ENCODE data around the gene TMEM273. TPM values are rescaled to one million over a fixed set of nuclear protein-coding genes. Genes with fewer than 3 reads are reported as not detected.

The TMEM273 gene
- total RNA-seq, 1 experiment from 2014 or later = not detected

DNA sequence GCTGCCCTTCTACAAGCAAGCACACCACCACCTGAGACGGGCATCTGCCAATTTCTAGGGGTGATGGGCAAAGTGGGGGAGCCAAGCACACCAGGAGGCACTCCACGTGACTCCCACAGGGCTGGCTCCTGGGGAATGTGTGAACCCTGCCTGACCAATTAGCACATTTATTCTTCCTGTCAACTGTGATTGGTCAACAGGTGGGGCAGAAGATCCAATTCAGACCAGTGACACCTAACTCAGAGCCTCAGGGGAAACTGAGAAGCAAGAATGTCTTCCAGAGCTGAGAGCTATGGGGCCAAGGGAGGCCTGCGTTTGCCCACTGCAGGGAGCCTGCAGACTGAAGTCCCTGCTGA, 15.4 kb downstream of the TMEM273 start:
- no peaks in the 10 kb centered on the region for H3K9me3 Mint-ChIP-seq (ENCODE audit: unreplicated experiment)
- intact Hi-C loops (cut with micrococcal nuclease) = no loop called here
- BruUV-seq (replicated peaks) = no TSS peak
- TF ChIP-seq, protein P1, sequence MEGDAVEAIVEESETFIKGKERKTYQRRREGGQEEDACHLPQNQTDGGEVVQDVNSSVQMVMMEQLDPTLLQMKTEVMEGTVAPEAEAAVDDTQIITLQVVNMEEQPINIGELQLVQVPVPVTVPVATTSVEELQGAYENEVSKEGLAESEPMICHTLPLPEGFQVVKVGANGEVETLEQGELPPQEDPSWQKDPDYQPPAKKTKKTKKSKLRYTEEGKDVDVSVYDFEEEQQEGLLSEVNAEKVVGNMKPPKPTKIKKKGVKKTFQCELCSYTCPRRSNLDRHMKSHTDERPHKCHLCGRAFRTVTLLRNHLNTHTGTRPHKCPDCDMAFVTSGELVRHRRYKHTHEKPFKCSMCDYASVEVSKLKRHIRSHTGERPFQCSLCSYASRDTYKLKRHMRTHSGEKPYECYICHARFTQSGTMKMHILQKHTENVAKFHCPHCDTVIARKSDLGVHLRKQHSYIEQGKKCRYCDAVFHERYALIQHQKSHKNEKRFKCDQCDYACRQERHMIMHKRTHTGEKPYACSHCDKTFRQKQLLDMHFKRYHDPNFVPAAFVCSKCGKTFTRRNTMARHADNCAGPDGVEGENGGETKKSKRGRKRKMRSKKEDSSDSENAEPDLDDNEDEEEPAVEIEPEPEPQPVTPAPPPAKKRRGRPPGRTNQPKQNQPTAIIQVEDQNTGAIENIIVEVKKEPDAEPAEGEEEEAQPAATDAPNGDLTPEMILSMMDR (IDR thresholded peaks at IDR 0.05; ENCODE audit: unreplicated experiment) = no peak
- ChIA-PET CTCF (interaction anchor here (1.2 to 4.1 kb wide), 4 partner anchors 9 to 517 kb away, joined by 3 to 21 read pairs (median 5); no protein-coding TSS in a partner anchor), POLR2A (interaction anchor here (0.6 kb wide), 1 partner anchor 11 kb away, joined by 3 read pairs; no protein-coding TSS in a partner anchor)
- H3K4me3 Mint-ChIP-seq (ENCODE audit: unreplicated experiment) = no peak overlapping the region
- no peak for DNase-seq (ENCODE audit: unreplicated experiment)
- peaks cover 5% of the 10 kb centered on the region for H3K4me1 Mint-ChIP-seq (ENCODE audit: insufficient read depth, unreplicated experiment)
- no peaks in the 10 kb centered on the region for H3K27me3 Mint-ChIP-seq (ENCODE audit: insufficient read depth, unreplicated experiment)
- no peak overlapping the region for H3K27ac Mint-ChIP-seq (ENCODE audit: low read depth, unreplicated experiment)
- H3K36me3 Mint-ChIP-seq (ENCODE audit: insufficient read depth, unreplicated experiment) = no peaks in the 10 kb centered on the region

DNA sequence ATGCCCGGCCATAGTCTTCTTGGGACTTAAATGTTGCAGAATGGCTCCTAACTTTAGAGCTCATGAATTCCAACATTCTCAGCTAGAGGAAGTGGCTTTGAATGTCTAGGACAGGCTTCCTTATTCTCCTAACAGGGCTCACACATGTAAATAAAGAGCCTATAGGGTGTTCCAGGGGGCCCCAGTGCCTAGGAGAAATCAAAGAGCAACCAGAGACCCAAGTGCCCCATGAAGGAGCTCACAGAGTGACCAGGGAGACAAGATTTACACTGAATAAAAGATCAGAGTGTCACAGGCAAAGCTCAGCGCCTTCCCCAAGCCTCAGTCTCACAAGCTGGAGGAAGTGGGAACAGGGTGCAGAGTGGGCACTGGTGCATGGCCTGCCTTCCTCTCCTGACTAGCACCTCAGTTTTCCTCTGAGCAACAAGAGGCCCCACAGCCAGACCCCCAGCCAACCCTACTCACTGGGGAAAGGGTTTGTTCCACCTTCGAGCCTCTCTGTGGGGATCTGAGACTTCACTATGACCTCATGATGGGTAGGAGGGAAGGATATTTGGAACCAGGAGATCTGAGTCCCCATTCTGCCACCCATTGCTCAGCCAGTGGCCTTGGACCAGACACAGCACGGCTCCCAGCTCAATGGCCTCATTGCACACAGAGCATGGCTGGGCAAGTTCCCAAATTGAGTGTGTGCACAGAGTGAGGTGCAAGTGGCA, 16.0 kb downstream of the TMEM273 start:
- H3K27ac Mint-ChIP-seq (ENCODE audit: low read depth, unreplicated experiment) = no peak overlapping the region
- no peak overlapping the region for H3K4me3 Mint-ChIP-seq (ENCODE audit: unreplicated experiment)
- peaks cover 2% of the 10 kb centered on the region for H3K4me1 Mint-ChIP-seq (ENCODE audit: insufficient read depth, unreplicated experiment)
- intact Hi-C loops (cut with micrococcal nuclease) = no loop called here
- no TSS peak for BruUV-seq (replicated peaks)
- H3K27me3 Mint-ChIP-seq (ENCODE audit: insufficient read depth, unreplicated experiment) = no peaks in the 10 kb centered on the region
- H3K36me3 Mint-ChIP-seq (ENCODE audit: insufficient read depth, unreplicated experiment) = no peaks in the 10 kb centered on the region
- TF ChIP-seq, protein P1 (IDR thresholded peaks at IDR 0.05; ENCODE audit: unreplicated experiment) = no peak
- CTCF ChIA-PET = interaction anchor here (1.0 to 4.1 kb wide), 4 partner anchors 10 to 516 kb away, joined by 4 to 21 read pairs (median 5); no protein-coding TSS in a partner anchor
- H3K9me3 Mint-ChIP-seq (ENCODE audit: unreplicated experiment) = no peaks in the 10 kb centered on the region
- DNase-seq (ENCODE audit: unreplicated experiment) = no peak
- POLR2A ChIA-PET = no interaction called here

DNA sequence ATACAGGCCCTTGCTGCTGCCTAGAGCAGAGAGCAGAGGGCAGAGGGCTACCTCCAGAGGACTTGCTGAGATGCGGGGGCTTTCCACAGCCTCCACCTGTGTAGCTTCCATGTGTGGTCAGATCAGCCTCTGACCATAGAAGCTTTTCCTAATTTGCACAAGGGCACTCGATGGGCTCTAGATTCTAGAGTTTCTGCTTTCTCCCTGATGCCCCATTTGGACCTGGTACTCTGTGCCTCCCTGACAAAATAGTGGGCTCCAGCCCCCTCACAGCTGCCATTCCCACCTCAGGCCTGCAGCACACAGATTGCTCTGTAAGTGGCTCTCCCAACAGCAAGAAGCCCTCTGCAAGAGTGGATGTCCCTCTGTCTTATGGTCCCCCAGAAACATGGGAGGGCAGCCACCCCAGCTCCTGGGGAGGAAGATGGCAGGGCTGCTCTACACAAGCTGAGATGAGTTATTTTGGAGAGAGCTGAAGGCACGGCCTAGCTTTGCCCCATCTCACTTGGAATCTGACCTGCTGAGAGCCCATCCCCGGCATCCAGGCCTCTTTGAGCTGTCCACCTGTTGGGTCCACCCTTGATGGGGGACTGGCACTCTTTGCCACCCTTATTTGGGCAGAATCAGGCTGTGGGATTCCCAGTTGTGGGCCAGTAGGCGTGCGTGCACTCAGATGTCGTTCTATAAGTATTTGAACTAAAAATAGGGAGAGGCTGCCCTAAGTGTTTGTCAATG, 16.7 kb downstream of the TMEM273 start:
- no peaks in the 10 kb centered on the region for H3K36me3 Mint-ChIP-seq (ENCODE audit: insufficient read depth, unreplicated experiment)
- H3K4me1 Mint-ChIP-seq (ENCODE audit: insufficient read depth, unreplicated experiment) = no peaks in the 10 kb centered on the region
- H3K9me3 Mint-ChIP-seq (ENCODE audit: unreplicated experiment) = no peaks in the 10 kb centered on the region
- no peaks in the 10 kb centered on the region for H3K27me3 Mint-ChIP-seq (ENCODE audit: insufficient read depth, unreplicated experiment)
- ChIA-PET CTCF (interaction anchor here (1.0 to 4.1 kb wide), 4 partner anchors 9 to 193 kb away, joined by 3 to 21 read pairs (median 4); no protein-coding TSS in a partner anchor), POLR2A (no interaction called here)
- intact Hi-C loops (cut with micrococcal nuclease) = no loop called here
- TF ChIP-seq, protein P1 (IDR thresholded peaks at IDR 0.05; ENCODE audit: unreplicated experiment) = no peak
- H3K27ac Mint-ChIP-seq (ENCODE audit: low read depth, unreplicated experiment) = no peak overlapping the region
- no peak overlapping the region for H3K4me3 Mint-ChIP-seq (ENCODE audit: unreplicated experiment)
- DNase-seq (ENCODE audit: unreplicated experiment) = no peak
- no TSS peak for BruUV-seq (replicated peaks)

DNA sequence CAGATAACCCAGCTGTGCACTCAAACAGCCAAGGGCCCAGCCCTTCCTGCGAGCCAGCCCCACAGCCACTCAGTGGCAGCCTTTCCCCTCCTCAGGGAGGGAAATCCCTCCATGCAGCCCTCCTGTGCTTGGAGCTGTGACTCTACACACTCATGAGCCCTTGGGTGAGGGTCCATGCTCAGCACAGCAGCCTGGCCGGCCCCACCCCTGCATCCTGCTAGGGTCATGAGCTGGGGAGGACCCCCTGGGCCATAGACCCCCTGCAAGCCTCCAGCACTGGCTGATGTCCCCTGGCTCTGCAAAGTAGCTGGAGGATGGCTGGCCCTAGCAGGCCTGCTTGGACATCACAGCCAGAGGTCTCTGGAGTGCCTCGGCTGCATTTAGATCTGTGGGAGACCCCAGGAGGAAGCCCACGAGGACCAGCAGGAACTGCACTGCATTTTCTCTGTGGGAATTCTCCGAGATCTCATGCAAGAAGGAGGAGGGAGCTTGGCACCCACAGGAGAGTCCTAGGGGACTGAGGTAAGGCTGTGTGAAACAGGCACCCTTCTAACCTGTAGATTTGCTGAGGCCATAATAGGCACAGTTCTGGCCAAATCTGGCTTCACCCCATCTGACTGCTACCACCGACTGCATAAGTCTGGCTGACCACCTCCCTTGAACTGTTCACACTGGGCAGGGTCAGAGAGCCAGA, 17.4 kb downstream of the TMEM273 start:
- intact Hi-C loops (cut with micrococcal nuclease) = no loop called here

More for the DNA sequence above, 17.4 kb downstream of the TMEM273 start:
- Mint-ChIP-seq H3K4me3 (ENCODE audit: unreplicated experiment) (no peak overlapping the region), H3K9me3 (ENCODE audit: unreplicated experiment) (no peaks in the 10 kb centered on the region), H3K27me3 (ENCODE audit: insufficient read depth, unreplicated experiment) (no peaks in the 10 kb centered on the region), H3K36me3 (ENCODE audit: insufficient read depth, unreplicated experiment) (no peaks in the 10 kb centered on the region), H3K4me1 (ENCODE audit: insufficient read depth, unreplicated experiment) (no peaks in the 10 kb centered on the region), H3K27ac (ENCODE audit: low read depth, unreplicated experiment) (no peak overlapping the region)
- BruUV-seq (replicated peaks) = no TSS peak
- POLR2A ChIA-PET = no interaction called here
- TF ChIP-seq, protein P1 (IDR thresholded peaks at IDR 0.05; ENCODE audit: unreplicated experiment) = no peak
- CTCF ChIA-PET = interaction anchor here (0.7 to 1.2 kb wide), 4 partner anchors 8 to 637 kb away, joined by 3 to 5 read pairs (median 4); no protein-coding TSS in a partner anchor
- no peak for DNase-seq (ENCODE audit: unreplicated experiment)

All from MCF 10A (cell line).